ENCODE measurements around the gene FAF1. TPM values are rescaled to one million over a fixed set of nuclear protein-coding genes. Genes with fewer than 3 reads are reported as not detected.

Gene FAF1
- total RNA-seq, 1 experiment from 2014 or later, result 114 TPM

- DNase-seq (ENCODE audit: low spot score), result no peak
- in situ Hi-C loops (cut with HindIII; ENCODE audit: low sequenced_read_pairs), result no loop called here
Observed at GRCh38 chr1:50497007-50497406, 463.1 kb downstream of the FAF1 start.

- in situ Hi-C loops (cut with HindIII; ENCODE audit: low sequenced_read_pairs), result no loop called here
- no peak for DNase-seq (ENCODE audit: low spot score)
Observed at GRCh38 chr1:50493710-50494109, 466.4 kb downstream of the FAF1 start.

- DNase-seq (ENCODE audit: low spot score), result no peak
- in situ Hi-C loops (cut with HindIII; ENCODE audit: low sequenced_read_pairs), result no loop called here
Observed at GRCh38 chr1:50492142-50492541, 467.9 kb downstream of the FAF1 start.

GRCh38 chr1:50491142-50491541 lies 468.9 kb downstream of the FAF1 start:
- in situ Hi-C loops (cut with HindIII; ENCODE audit: low sequenced_read_pairs), result no loop called here

GRCh38 chr1:50490640-50491039 lies 469.4 kb downstream of the FAF1 start:
- in situ Hi-C loops (cut with HindIII; ENCODE audit: low sequenced_read_pairs), result no loop called here

More at GRCh38 chr1:50491142-50491541, 468.9 kb downstream of the FAF1 start:
- no peak for DNase-seq (ENCODE audit: low spot score)

GRCh38 chr1:50488876-50489275 lies 471.2 kb downstream of the FAF1 start:
- in situ Hi-C loops (cut with HindIII; ENCODE audit: low sequenced_read_pairs), result no loop called here
- DNase-seq (ENCODE audit: low spot score), result no peak

More at GRCh38 chr1:50490640-50491039, 469.4 kb downstream of the FAF1 start:
- DNase-seq (ENCODE audit: low spot score), result no peak

GRCh38 chr1:50488356-50488755 lies 471.7 kb downstream of the FAF1 start:
- DNase-seq (ENCODE audit: low spot score), result no peak
- in situ Hi-C loops (cut with HindIII; ENCODE audit: low sequenced_read_pairs), result no loop called here

- in situ Hi-C loops (cut with HindIII; ENCODE audit: low sequenced_read_pairs), result no loop called here
- no peak for DNase-seq (ENCODE audit: low spot score)
Observed at GRCh38 chr1:50487725-50488124, 472.3 kb downstream of the FAF1 start.

- DNase-seq (ENCODE audit: low spot score), result no peak
- in situ Hi-C loops (cut with HindIII; ENCODE audit: low sequenced_read_pairs), result no loop called here
Observed at GRCh38 chr1:50481142-50481736, 478.8 kb downstream of the FAF1 start.

GRCh38 chr1:50476800-50477199 lies 483.3 kb downstream of the FAF1 start:
- DNase-seq (ENCODE audit: low spot score), result no peak
- in situ Hi-C loops (cut with HindIII; ENCODE audit: low sequenced_read_pairs), result no loop called here

- in situ Hi-C loops (cut with HindIII; ENCODE audit: low sequenced_read_pairs), result no loop called here
- peak; percentile 31 for DNase-seq (ENCODE audit: low spot score)
Observed at GRCh38 chr1:50474859-50475809, 484.9 kb downstream of the FAF1 start.

GRCh38 chr1:50473513-50473912 lies 486.6 kb downstream of the FAF1 start:
- in situ Hi-C loops (cut with HindIII; ENCODE audit: low sequenced_read_pairs), result no loop called here
- DNase-seq (ENCODE audit: low spot score), result no peak

GRCh38 chr1:50471967-50472366 lies 488.1 kb downstream of the FAF1 start:
- in situ Hi-C loops (cut with HindIII; ENCODE audit: low sequenced_read_pairs), result no loop called here

GRCh38 chr1:50462964-50463363 lies 497.1 kb downstream of the FAF1 start:
- in situ Hi-C loops (cut with HindIII; ENCODE audit: low sequenced_read_pairs), result no loop called here
- DNase-seq (ENCODE audit: low spot score), result no peak

More at GRCh38 chr1:50471967-50472366, 488.1 kb downstream of the FAF1 start:
- no peak for DNase-seq (ENCODE audit: low spot score)

GRCh38 chr1:50458507-50458906 lies 501.6 kb downstream of the FAF1 start:
- DNase-seq (ENCODE audit: low spot score), result no peak
- in situ Hi-C loops (cut with HindIII; ENCODE audit: low sequenced_read_pairs), result no loop called here

- in situ Hi-C loops (cut with HindIII; ENCODE audit: low sequenced_read_pairs), result no loop called here
- DNase-seq (ENCODE audit: low spot score), result no peak
Observed at GRCh38 chr1:50454911-50455310, 505.2 kb downstream of the FAF1 start.

- in situ Hi-C loops (cut with HindIII; ENCODE audit: low sequenced_read_pairs), result no loop called here
- DNase-seq (ENCODE audit: low spot score), result no peak
Observed at GRCh38 chr1:50453266-50453665, 506.8 kb downstream of the FAF1 start.

- in situ Hi-C loops (cut with HindIII; ENCODE audit: low sequenced_read_pairs), result no loop called here
- no peak for DNase-seq (ENCODE audit: low spot score)
Observed at GRCh38 chr1:50452700-50453099, 507.4 kb downstream of the FAF1 start.

GRCh38 chr1:50450861-50451653 lies 509.0 kb downstream of the FAF1 start:
- in situ Hi-C loops (cut with HindIII; ENCODE audit: low sequenced_read_pairs), result no loop called here
- no peak for DNase-seq (ENCODE audit: low spot score)

- no peak for DNase-seq (ENCODE audit: low spot score)
- in situ Hi-C loops (cut with HindIII; ENCODE audit: low sequenced_read_pairs), result no loop called here
Observed at GRCh38 chr1:50447961-50448360, 512.1 kb downstream of the FAF1 start.
